HG02885 (cell line): Measurements from ENCODE around the gene CLEC16A.

Experiments used
- ATAC-seq: cut with Tn5 transposase; IDR thresholded peaks from one replicate; pipeline ENCODE4 v1.9.1; 2021; ENCODE audit warnings: mild to moderate bottlenecking; ENCODE audit not compliant: unreplicated experiment, poor library complexity

The CLEC16A gene

GRCh38 chr16:11179574-11179973, 235.2 kb downstream of the CLEC16A start:
- ATAC-seq: no peak

GRCh38 chr16:11180489-11180888, 236.1 kb downstream of the CLEC16A start:
- no peak for ATAC-seq

- ATAC-seq: no peak
Measured at GRCh38 chr16:11181242-11181898, 237.0 kb downstream of the CLEC16A start.

- no peak for ATAC-seq
Measured at GRCh38 chr16:11181899-11182279, 237.5 kb downstream of the CLEC16A start.

GRCh38 chr16:11182411-11182810, 238.0 kb downstream of the CLEC16A start:
- no peak for ATAC-seq

GRCh38 chr16:11183035-11183812, 238.9 kb downstream of the CLEC16A start:
- no peak for ATAC-seq

- ATAC-seq: no peak
Measured at GRCh38 chr16:11183951-11184350, 239.6 kb downstream of the CLEC16A start.

GRCh38 chr16:11187522-11188023, 243.2 kb downstream of the CLEC16A start:
- no peak for ATAC-seq

GRCh38 chr16:11188801-11189740, 244.7 kb downstream of the CLEC16A start:
- ATAC-seq: no peak

- no peak for ATAC-seq
Measured at GRCh38 chr16:11190588-11191560, 246.5 kb downstream of the CLEC16A start.

- no peak for ATAC-seq
Measured at GRCh38 chr16:11191665-11192064, 247.3 kb downstream of the CLEC16A start.

GRCh38 chr16:11193494-11193893, 249.1 kb downstream of the CLEC16A start:
- ATAC-seq: no peak

GRCh38 chr16:11194913-11195312, 250.5 kb downstream of the CLEC16A start:
- ATAC-seq: no peak

- ATAC-seq: no peak
Measured at GRCh38 chr16:11196286-11196828, 252.0 kb downstream of the CLEC16A start.

- no peak for ATAC-seq
Measured at GRCh38 chr16:11198375-11198774, 254.0 kb downstream of the CLEC16A start.

GRCh38 chr16:11198828-11199227, 254.5 kb downstream of the CLEC16A start:
- no peak for ATAC-seq

GRCh38 chr16:11200592-11200991, 256.2 kb downstream of the CLEC16A start:
- ATAC-seq: no peak

GRCh38 chr16:11201498-11202259, 257.3 kb downstream of the CLEC16A start:
- ATAC-seq: no peak
